Fibroblast of skin of right biceps (primary cell): ENCODE data around the gene IKZF4.

ENCODE experiments used
- DNase-seq: peaks from one replicate; pipeline ENCODE4 v3.0.0-alpha.2; 2013

The IKZF4 gene

GRCh38 chr12:56086608-56087007 is 65.8 kb downstream of the IKZF4 start:
- DNase-seq, result no peak

GRCh38 chr12:56087220-56087619 is 66.4 kb downstream of the IKZF4 start:
- no peak for DNase-seq
